Activated naive CD4-positive, alpha-beta T cell treated with anti-CD3 and anti-CD28 coated beads, Interleukin-2, amount 50 U/mL, for 24 hours (primary cell): Measurements from ENCODE around the gene LHFPL3.

Experiments used
- H3K27ac Mint-ChIP-seq: one replicate; pipeline ENCODE4 v1.8.0; 2021; ENCODE audit warnings: mild to moderate bottlenecking, mixed read lengths
- H3K27me3 Mint-ChIP-seq: one replicate; pipeline ENCODE4 v1.8.0; 2021; ENCODE audit warnings: mixed read lengths
- H3K36me3 Mint-ChIP-seq: one replicate; pipeline ENCODE4 v1.8.0; 2021; ENCODE audit warnings: mixed read lengths
- H3K4me1 Mint-ChIP-seq: one replicate; pipeline ENCODE4 v1.8.0; 2021; ENCODE audit warnings: mixed read lengths
- H3K4me3 Mint-ChIP-seq: one replicate; pipeline ENCODE4 v1.8.0; 2021; ENCODE audit warnings: mild to moderate bottlenecking, mixed read lengths
- H3K9me3 Mint-ChIP-seq: one replicate; pipeline ENCODE4 v1.8.0; 2021; ENCODE audit warnings: mixed read lengths

LHFPL3 gene

GRCh38 chr7:104357166-104357565 is 28.8 kb downstream of the LHFPL3 start:
- no peaks in the 10 kb centered on the region for H3K4me1 Mint-ChIP-seq
- no peaks in the 10 kb centered on the region for H3K36me3 Mint-ChIP-seq
- H3K27me3 Mint-ChIP-seq, result peaks cover 2% of the 10 kb centered on the region
- H3K9me3 Mint-ChIP-seq, result no peaks in the 10 kb centered on the region
- H3K4me3 Mint-ChIP-seq, result no peak overlapping the region
- H3K27ac Mint-ChIP-seq, result no peak overlapping the region

GRCh38 chr7:104358446-104359132 is 30.2 kb downstream of the LHFPL3 start:
- H3K36me3 Mint-ChIP-seq, result no peaks in the 10 kb centered on the region
- no peaks in the 10 kb centered on the region for H3K9me3 Mint-ChIP-seq
- peaks cover 3% of the 10 kb centered on the region for H3K27me3 Mint-ChIP-seq
- no peaks in the 10 kb centered on the region for H3K4me1 Mint-ChIP-seq
- H3K4me3 Mint-ChIP-seq, result no peak overlapping the region
- H3K27ac Mint-ChIP-seq, result no peak overlapping the region

- Mint-ChIP-seq H3K4me1 (no peaks in the 10 kb centered on the region), H3K27ac (no peak overlapping the region), H3K27me3 (peaks cover 3% of the 10 kb centered on the region), H3K4me3 (no peak overlapping the region), H3K9me3 (no peaks in the 10 kb centered on the region), H3K36me3 (no peaks in the 10 kb centered on the region)
Measured at GRCh38 chr7:104362756-104363155, 34.4 kb downstream of the LHFPL3 start.

GRCh38 chr7:104363355-104363754 is 35.0 kb downstream of the LHFPL3 start:
- no peak overlapping the region for H3K4me3 Mint-ChIP-seq
- no peaks in the 10 kb centered on the region for H3K4me1 Mint-ChIP-seq
- no peaks in the 10 kb centered on the region for H3K36me3 Mint-ChIP-seq

GRCh38 chr7:104366390-104366789 is 38.0 kb downstream of the LHFPL3 start:
- no peaks in the 10 kb centered on the region for H3K36me3 Mint-ChIP-seq
- no peaks in the 10 kb centered on the region for H3K9me3 Mint-ChIP-seq
- no peak overlapping the region for H3K27ac Mint-ChIP-seq
- no peaks in the 10 kb centered on the region for H3K4me1 Mint-ChIP-seq
- H3K4me3 Mint-ChIP-seq, result no peak overlapping the region
- peaks cover 3% of the 10 kb centered on the region for H3K27me3 Mint-ChIP-seq

More at GRCh38 chr7:104363355-104363754, 35.0 kb downstream of the LHFPL3 start:
- Mint-ChIP-seq H3K27ac (no peak overlapping the region), H3K9me3 (no peaks in the 10 kb centered on the region), H3K27me3 (peaks cover 3% of the 10 kb centered on the region)

- Mint-ChIP-seq H3K9me3 (no peaks in the 10 kb centered on the region), H3K27me3 (no peaks in the 10 kb centered on the region)
Measured at GRCh38 chr7:104367926-104368325, 39.5 kb downstream of the LHFPL3 start.

GRCh38 chr7:104371216-104371979 is 43.0 kb downstream of the LHFPL3 start:
- Mint-ChIP-seq H3K9me3 (no peaks in the 10 kb centered on the region), H3K4me1 (no peaks in the 10 kb centered on the region), H3K27me3 (no peaks in the 10 kb centered on the region), H3K4me3 (no peak overlapping the region), H3K36me3 (no peaks in the 10 kb centered on the region), H3K27ac (no peak overlapping the region)

More at GRCh38 chr7:104367926-104368325, 39.5 kb downstream of the LHFPL3 start:
- H3K27ac Mint-ChIP-seq, result no peak overlapping the region
- no peaks in the 10 kb centered on the region for H3K4me1 Mint-ChIP-seq
- H3K4me3 Mint-ChIP-seq, result no peak overlapping the region
- no peaks in the 10 kb centered on the region for H3K36me3 Mint-ChIP-seq

GRCh38 chr7:104371980-104372357 is 43.6 kb downstream of the LHFPL3 start:
- H3K4me3 Mint-ChIP-seq, result no peak overlapping the region
- no peak overlapping the region for H3K27ac Mint-ChIP-seq
- no peaks in the 10 kb centered on the region for H3K36me3 Mint-ChIP-seq
- no peaks in the 10 kb centered on the region for H3K9me3 Mint-ChIP-seq
- H3K27me3 Mint-ChIP-seq, result no peaks in the 10 kb centered on the region
- no peaks in the 10 kb centered on the region for H3K4me1 Mint-ChIP-seq

- Mint-ChIP-seq H3K27ac (no peak overlapping the region), H3K9me3 (peaks cover 6% of the 10 kb centered on the region), H3K4me1 (no peaks in the 10 kb centered on the region), H3K4me3 (no peak overlapping the region), H3K36me3 (no peaks in the 10 kb centered on the region), H3K27me3 (peaks cover 11% of the 10 kb centered on the region)
Measured at GRCh38 chr7:104382616-104383015, 54.2 kb downstream of the LHFPL3 start.

GRCh38 chr7:104386943-104387342 is 58.5 kb downstream of the LHFPL3 start:
- no peaks in the 10 kb centered on the region for H3K4me1 Mint-ChIP-seq
- peaks cover 22% of the 10 kb centered on the region for H3K9me3 Mint-ChIP-seq
- H3K36me3 Mint-ChIP-seq, result no peaks in the 10 kb centered on the region
- no peak overlapping the region for H3K4me3 Mint-ChIP-seq
- H3K27ac Mint-ChIP-seq, result no peak overlapping the region
- peaks cover 9% of the 10 kb centered on the region for H3K27me3 Mint-ChIP-seq

- no peaks in the 10 kb centered on the region for H3K36me3 Mint-ChIP-seq
- no peaks in the 10 kb centered on the region for H3K4me1 Mint-ChIP-seq
- no peak overlapping the region for H3K27ac Mint-ChIP-seq
- H3K9me3 Mint-ChIP-seq, result peaks cover 22% of the 10 kb centered on the region
- no peak overlapping the region for H3K4me3 Mint-ChIP-seq
- peaks cover 5% of the 10 kb centered on the region for H3K27me3 Mint-ChIP-seq
Measured at GRCh38 chr7:104388222-104388621, 59.8 kb downstream of the LHFPL3 start.

GRCh38 chr7:104395162-104395561 is 66.8 kb downstream of the LHFPL3 start:
- no peak overlapping the region for H3K4me3 Mint-ChIP-seq
- H3K27ac Mint-ChIP-seq, result no peak overlapping the region
- H3K27me3 Mint-ChIP-seq, result peaks cover 5% of the 10 kb centered on the region
- H3K4me1 Mint-ChIP-seq, result no peaks in the 10 kb centered on the region
- H3K36me3 Mint-ChIP-seq, result no peaks in the 10 kb centered on the region
- H3K9me3 Mint-ChIP-seq, result no peaks in the 10 kb centered on the region

- H3K27ac Mint-ChIP-seq, result no peak overlapping the region
- H3K4me3 Mint-ChIP-seq, result no peak overlapping the region
- no peaks in the 10 kb centered on the region for H3K36me3 Mint-ChIP-seq
- no peaks in the 10 kb centered on the region for H3K9me3 Mint-ChIP-seq
- peaks cover 8% of the 10 kb centered on the region for H3K27me3 Mint-ChIP-seq
- no peaks in the 10 kb centered on the region for H3K4me1 Mint-ChIP-seq
Measured at GRCh38 chr7:104397442-104397841, 69.0 kb downstream of the LHFPL3 start.

GRCh38 chr7:104408371-104408770 is 80.0 kb downstream of the LHFPL3 start:
- H3K27me3 Mint-ChIP-seq, result peaks cover 4% of the 10 kb centered on the region
- H3K36me3 Mint-ChIP-seq, result no peaks in the 10 kb centered on the region
- H3K9me3 Mint-ChIP-seq, result no peaks in the 10 kb centered on the region
- no peak overlapping the region for H3K4me3 Mint-ChIP-seq
- H3K4me1 Mint-ChIP-seq, result no peaks in the 10 kb centered on the region
- no peak overlapping the region for H3K27ac Mint-ChIP-seq

- Mint-ChIP-seq H3K36me3 (no peaks in the 10 kb centered on the region), H3K27ac (no peak overlapping the region), H3K9me3 (no peaks in the 10 kb centered on the region), H3K4me3 (no peak overlapping the region), H3K4me1 (no peaks in the 10 kb centered on the region), H3K27me3 (peaks cover 4% of the 10 kb centered on the region)
Measured at GRCh38 chr7:104410742-104411141, 82.3 kb downstream of the LHFPL3 start.

GRCh38 chr7:104412911-104413310 is 84.5 kb downstream of the LHFPL3 start:
- peaks cover 5% of the 10 kb centered on the region for H3K27me3 Mint-ChIP-seq

More at GRCh38 chr7:104412911-104413310, 84.5 kb downstream of the LHFPL3 start:
- H3K27ac Mint-ChIP-seq, result no peak overlapping the region
- H3K4me1 Mint-ChIP-seq, result no peaks in the 10 kb centered on the region
- no peaks in the 10 kb centered on the region for H3K36me3 Mint-ChIP-seq
- no peaks in the 10 kb centered on the region for H3K9me3 Mint-ChIP-seq
- H3K4me3 Mint-ChIP-seq, result no peak overlapping the region
